ENCODE data around the gene TTC28.
"Not testable (repeated sequence)": the region's sequence is repeated elsewhere in the genome, so short reads cannot be mapped to it uniquely, and the experiment has no call there.

The TTC28 gene

GRCh38 chr22:28222052-28222451 lies 457.6 kb downstream of the TTC28 start:
- H3K36me3 ChIP-seq (ENCODE audit: control insufficient read depth, insufficient read depth, low read length), result no peaks in the 10 kb centered on the region
- no peaks in the 10 kb centered on the region for H3K9me3 ChIP-seq (ENCODE audit: control insufficient read depth, low read length)
- DNase-seq, result no peak
- H3K4me3 ChIP-seq (ENCODE audit: insufficient read depth, low read depth, low read length, poor library complexity, severe bottlenecking), result no peak overlapping the region
- no peaks in the 10 kb centered on the region for H3K4me1 ChIP-seq (ENCODE audit: control insufficient read depth, insufficient read depth, low read length, poor library complexity, severe bottlenecking)
- no peak overlapping the region for H3K27ac ChIP-seq (ENCODE audit: insufficient read depth, low read length, poor library complexity, severe bottlenecking)
- no peaks in the 10 kb centered on the region for H3K27me3 ChIP-seq (replicated peaks; ENCODE audit: control insufficient read depth, insufficient read depth, low read length, poor library complexity, severe bottlenecking)

- Histone ChIP-seq H3K36me3 (ENCODE audit: control insufficient read depth, insufficient read depth, low read length) (no peaks in the 10 kb centered on the region), H3K27me3 (replicated peaks; ENCODE audit: control insufficient read depth, insufficient read depth, low read length, poor library complexity, severe bottlenecking) (no peaks in the 10 kb centered on the region), H3K4me3 (ENCODE audit: insufficient read depth, low read depth, low read length, poor library complexity, severe bottlenecking) (no peak overlapping the region), H3K4me1 (ENCODE audit: control insufficient read depth, insufficient read depth, low read length, poor library complexity, severe bottlenecking) (no peaks in the 10 kb centered on the region), H3K27ac (ENCODE audit: insufficient read depth, low read length, poor library complexity, severe bottlenecking) (no peak overlapping the region), H3K9me3 (ENCODE audit: control insufficient read depth, low read length) (no peaks in the 10 kb centered on the region)
- DNase-seq, result no peak
These were observed 458.8 kb downstream of the TTC28 start for GRCh38 chr22:28220626-28221363.

GRCh38 chr22:28217277-28217676 lies 462.4 kb downstream of the TTC28 start:
- Histone ChIP-seq H3K36me3 (ENCODE audit: control insufficient read depth, insufficient read depth, low read length) (no peaks in the 10 kb centered on the region), H3K27me3 (replicated peaks; ENCODE audit: control insufficient read depth, insufficient read depth, low read length, poor library complexity, severe bottlenecking) (no peaks in the 10 kb centered on the region), H3K4me1 (ENCODE audit: control insufficient read depth, insufficient read depth, low read length, poor library complexity, severe bottlenecking) (no peaks in the 10 kb centered on the region), H3K9me3 (ENCODE audit: control insufficient read depth, low read length) (no peaks in the 10 kb centered on the region), H3K4me3 (ENCODE audit: insufficient read depth, low read depth, low read length, poor library complexity, severe bottlenecking) (no peak overlapping the region), H3K27ac (ENCODE audit: insufficient read depth, low read length, poor library complexity, severe bottlenecking) (no peak overlapping the region)
- no peak for DNase-seq

- not testable (repeated sequence) for H3K36me3 ChIP-seq (ENCODE audit: control insufficient read depth, insufficient read depth, low read length); H3K4me3 ChIP-seq (ENCODE audit: insufficient read depth, low read depth, low read length, poor library complexity, severe bottlenecking); DNase-seq; H3K27ac ChIP-seq (ENCODE audit: insufficient read depth, low read length, poor library complexity, severe bottlenecking); H3K4me1 ChIP-seq (ENCODE audit: control insufficient read depth, insufficient read depth, low read length, poor library complexity, severe bottlenecking); H3K9me3 ChIP-seq (ENCODE audit: control insufficient read depth, low read length); H3K27me3 ChIP-seq (replicated peaks; ENCODE audit: control insufficient read depth, insufficient read depth, low read length, poor library complexity, severe bottlenecking)
These were observed 464.9 kb downstream of the TTC28 start for GRCh38 chr22:28214750-28215149.

- H3K27ac ChIP-seq (ENCODE audit: insufficient read depth, low read length, poor library complexity, severe bottlenecking); DNase-seq; H3K36me3 ChIP-seq (ENCODE audit: control insufficient read depth, insufficient read depth, low read length); H3K4me1 ChIP-seq (ENCODE audit: control insufficient read depth, insufficient read depth, low read length, poor library complexity, severe bottlenecking); H3K27me3 ChIP-seq (replicated peaks; ENCODE audit: control insufficient read depth, insufficient read depth, low read length, poor library complexity, severe bottlenecking); H3K4me3 ChIP-seq (ENCODE audit: insufficient read depth, low read depth, low read length, poor library complexity, severe bottlenecking); H3K9me3 ChIP-seq (ENCODE audit: control insufficient read depth, low read length): not testable (repeated sequence)
These were observed 470.2 kb downstream of the TTC28 start for GRCh38 chr22:28209457-28209856.

- no peaks in the 10 kb centered on the region for H3K36me3 ChIP-seq (ENCODE audit: control insufficient read depth, insufficient read depth, low read length)
- H3K27ac ChIP-seq (ENCODE audit: insufficient read depth, low read length, poor library complexity, severe bottlenecking), result no peak overlapping the region
- no peak for DNase-seq
These were observed 470.9 kb downstream of the TTC28 start for GRCh38 chr22:28208787-28209186.

GRCh38 chr22:28208036-28208435 lies 471.6 kb downstream of the TTC28 start:
- no peaks in the 10 kb centered on the region for H3K4me1 ChIP-seq (ENCODE audit: control insufficient read depth, insufficient read depth, low read length, poor library complexity, severe bottlenecking)
- no peaks in the 10 kb centered on the region for H3K9me3 ChIP-seq (ENCODE audit: control insufficient read depth, low read length)
- no peaks in the 10 kb centered on the region for H3K27me3 ChIP-seq (replicated peaks; ENCODE audit: control insufficient read depth, insufficient read depth, low read length, poor library complexity, severe bottlenecking)
- DNase-seq, result no peak
- no peak overlapping the region for H3K4me3 ChIP-seq (ENCODE audit: insufficient read depth, low read depth, low read length, poor library complexity, severe bottlenecking)
- no peak overlapping the region for H3K27ac ChIP-seq (ENCODE audit: insufficient read depth, low read length, poor library complexity, severe bottlenecking)
- no peaks in the 10 kb centered on the region for H3K36me3 ChIP-seq (ENCODE audit: control insufficient read depth, insufficient read depth, low read length)

More at GRCh38 chr22:28208787-28209186, 470.9 kb downstream of the TTC28 start:
- Histone ChIP-seq H3K4me3 (ENCODE audit: insufficient read depth, low read depth, low read length, poor library complexity, severe bottlenecking) (no peak overlapping the region), H3K27me3 (replicated peaks; ENCODE audit: control insufficient read depth, insufficient read depth, low read length, poor library complexity, severe bottlenecking) (no peaks in the 10 kb centered on the region), H3K9me3 (ENCODE audit: control insufficient read depth, low read length) (no peaks in the 10 kb centered on the region), H3K4me1 (ENCODE audit: control insufficient read depth, insufficient read depth, low read length, poor library complexity, severe bottlenecking) (no peaks in the 10 kb centered on the region)

- no peak overlapping the region for H3K27ac ChIP-seq (ENCODE audit: insufficient read depth, low read length, poor library complexity, severe bottlenecking)
- H3K36me3 ChIP-seq (ENCODE audit: control insufficient read depth, insufficient read depth, low read length), result no peaks in the 10 kb centered on the region
- H3K27me3 ChIP-seq (replicated peaks; ENCODE audit: control insufficient read depth, insufficient read depth, low read length, poor library complexity, severe bottlenecking), result no peaks in the 10 kb centered on the region
- no peak overlapping the region for H3K4me3 ChIP-seq (ENCODE audit: insufficient read depth, low read depth, low read length, poor library complexity, severe bottlenecking)
- H3K9me3 ChIP-seq (ENCODE audit: control insufficient read depth, low read length), result no peaks in the 10 kb centered on the region
- no peak for DNase-seq
- no peaks in the 10 kb centered on the region for H3K4me1 ChIP-seq (ENCODE audit: control insufficient read depth, insufficient read depth, low read length, poor library complexity, severe bottlenecking)
These were observed 472.2 kb downstream of the TTC28 start for GRCh38 chr22:28207281-28208030.

- DNase-seq, result no peak
- no peak overlapping the region for H3K4me3 ChIP-seq (ENCODE audit: insufficient read depth, low read depth, low read length, poor library complexity, severe bottlenecking)
- H3K27me3 ChIP-seq (replicated peaks; ENCODE audit: control insufficient read depth, insufficient read depth, low read length, poor library complexity, severe bottlenecking), result no peaks in the 10 kb centered on the region
- no peak overlapping the region for H3K27ac ChIP-seq (ENCODE audit: insufficient read depth, low read length, poor library complexity, severe bottlenecking)
- H3K9me3 ChIP-seq (ENCODE audit: control insufficient read depth, low read length), result no peaks in the 10 kb centered on the region
- H3K4me1 ChIP-seq (ENCODE audit: control insufficient read depth, insufficient read depth, low read length, poor library complexity, severe bottlenecking), result no peaks in the 10 kb centered on the region
- no peaks in the 10 kb centered on the region for H3K36me3 ChIP-seq (ENCODE audit: control insufficient read depth, insufficient read depth, low read length)
These were observed 473.7 kb downstream of the TTC28 start for GRCh38 chr22:28205926-28206325.

- Histone ChIP-seq H3K4me3 (ENCODE audit: insufficient read depth, low read depth, low read length, poor library complexity, severe bottlenecking) (no peak overlapping the region), H3K4me1 (ENCODE audit: control insufficient read depth, insufficient read depth, low read length, poor library complexity, severe bottlenecking) (no peaks in the 10 kb centered on the region), H3K27me3 (replicated peaks; ENCODE audit: control insufficient read depth, insufficient read depth, low read length, poor library complexity, severe bottlenecking) (no peaks in the 10 kb centered on the region), H3K36me3 (ENCODE audit: control insufficient read depth, insufficient read depth, low read length) (no peaks in the 10 kb centered on the region), H3K27ac (ENCODE audit: insufficient read depth, low read length, poor library complexity, severe bottlenecking) (no peak overlapping the region), H3K9me3 (ENCODE audit: control insufficient read depth, low read length) (no peaks in the 10 kb centered on the region)
- no peak for DNase-seq
These were observed 475.3 kb downstream of the TTC28 start for GRCh38 chr22:28204382-28204781.
